Adipose tissue (tissue), 3 donors: ENCODE data around the gene NETO2. TPM values are rescaled to one million over a fixed set of nuclear protein-coding genes. Genes with fewer than 3 reads are reported as not detected.
"Not testable (repeated sequence)": the region's sequence is repeated elsewhere in the genome, so short reads cannot be mapped to it uniquely, and the experiment has no call there.

ENCODE experiments used
- H3K27ac ChIP-seq: one replicate; pipeline ENCODE4 v1.5.1; 2013; ENCODE audit warnings: low read depth, low read length
- WGBS, 3 donors: extraction: QIAGEN DNeasy Blood & Tissue Kit; methylation state at CpG; one replicate each; pipeline ENCODE4 v1.1.7; 2013; 5-methylcytosine and 5-hydroxymethylcytosine counted together
- polyA plus RNA-seq, 3 donors: library from polyadenylated mRNA; stranded (reverse); fragments of 200-250 nt; gene quantifications; one replicate each; pipeline ENCODE4 v1.2.3, GENCODE V29; 2013
- donor health status: healthy with polysubstance abuse.
- donor health status: Bipolar disorder and iron deficiency.
- donor health status: healthy.

The NETO2 gene
- polyA plus RNA-seq, 3 donors: 1.1 to 3.0 (median 1.4) TPM

DNA sequence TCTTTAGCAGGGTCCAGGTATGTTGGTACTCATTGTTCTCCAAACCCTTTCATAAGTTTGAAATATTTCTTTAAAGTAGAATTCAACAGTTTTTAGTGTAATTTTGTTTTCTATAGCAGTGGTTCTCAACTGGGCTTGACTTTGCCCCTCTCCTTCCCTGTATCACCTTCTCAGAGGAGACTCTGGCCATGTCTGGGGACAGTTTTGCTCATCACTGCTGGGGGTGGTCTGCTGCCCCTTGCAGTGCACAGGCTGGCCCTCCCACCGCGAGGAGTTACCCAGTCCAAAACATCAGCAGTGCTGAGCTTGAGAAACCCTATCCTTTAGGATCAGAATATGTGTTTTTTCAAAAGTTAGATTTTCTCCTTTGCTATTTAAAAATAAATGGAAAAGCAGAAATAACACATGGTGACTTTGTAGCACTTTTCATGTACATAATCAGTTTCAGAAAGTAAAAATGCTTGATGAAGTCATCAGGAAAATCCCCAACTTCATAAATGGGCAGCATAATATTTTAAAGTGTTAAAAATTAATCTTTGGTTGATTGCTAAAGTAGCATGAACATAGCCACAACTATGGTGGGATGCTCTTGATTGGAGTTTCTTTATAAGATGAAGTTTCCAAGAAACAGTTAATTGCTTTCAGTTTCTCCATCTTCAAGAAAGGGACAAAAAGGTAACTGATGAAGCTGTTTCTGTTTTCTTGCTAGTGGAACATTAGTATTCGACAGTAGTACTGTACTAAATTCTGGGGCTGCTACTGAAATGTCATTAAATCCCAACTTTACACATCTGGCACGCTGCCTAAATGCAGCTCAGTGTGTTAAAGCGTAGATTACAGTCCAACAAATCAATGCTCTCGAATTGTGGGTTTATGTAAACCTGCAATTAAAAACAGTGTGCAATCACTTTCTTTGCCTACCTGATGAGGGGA, 70.3 kb downstream of the NETO2 start:
- 49 to 79% (median 66%) methylated on average over 6 of the region's 6 CpGs for WGBS, 3 donors
- no peak overlapping the region for H3K27ac ChIP-seq

DNA sequence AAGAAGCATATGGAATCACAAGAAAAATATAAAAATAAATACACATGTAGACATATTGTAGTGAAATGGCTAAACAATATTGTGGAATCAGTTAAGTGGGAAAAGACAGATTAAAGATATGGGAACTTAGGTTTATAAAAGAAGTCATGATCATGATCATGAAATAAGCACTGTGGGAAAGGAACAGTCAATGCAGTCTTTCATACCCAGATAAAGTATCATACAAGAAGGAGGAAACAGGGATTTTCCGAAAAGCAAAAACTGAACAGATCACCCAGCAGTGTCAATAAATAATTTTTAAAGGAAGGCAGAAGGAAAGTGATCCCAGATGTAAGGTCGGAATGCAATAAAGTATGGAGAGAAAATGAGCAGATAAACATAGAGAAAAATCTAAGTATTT, 71.6 kb downstream of the NETO2 start:
- no peak overlapping the region for H3K27ac ChIP-seq
- 85 to 92% (median 88%) methylated on average over 2 of the region's 2 CpGs for WGBS, 3 donors

DNA sequence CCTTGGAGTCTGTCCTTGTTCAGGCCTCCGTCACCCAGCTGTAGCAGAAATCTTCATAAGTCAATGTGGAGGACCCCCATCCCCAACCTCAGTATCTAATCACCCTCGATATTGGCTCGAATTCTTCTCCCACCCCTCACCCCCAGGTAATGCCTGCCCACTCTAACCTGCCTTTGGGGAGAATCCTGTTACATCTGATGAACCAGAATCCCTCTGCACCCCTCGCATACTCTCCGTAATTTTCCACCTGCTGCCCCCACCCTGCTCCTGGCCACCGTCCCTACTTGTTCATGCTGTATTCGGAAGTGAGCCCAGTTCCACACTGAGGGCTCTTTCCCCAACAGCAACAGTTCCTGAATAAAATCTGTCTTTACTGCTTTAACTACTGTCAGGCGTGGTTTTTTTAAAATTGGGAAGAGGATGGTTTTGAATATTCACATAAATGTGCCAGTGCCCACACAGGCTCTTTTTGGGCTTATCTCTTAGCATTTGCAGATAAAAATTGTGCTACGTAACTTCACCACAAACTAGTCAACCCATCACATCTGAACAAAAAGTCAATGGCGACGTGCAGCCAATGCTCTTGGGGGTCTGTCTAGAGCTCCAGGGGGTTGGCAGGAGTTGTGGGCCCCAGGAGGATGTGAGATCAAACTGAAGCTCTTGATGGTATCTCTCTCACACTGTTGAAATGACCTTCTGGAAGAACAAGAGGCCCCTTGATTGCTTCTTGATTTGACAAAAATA, 73.7 kb downstream of the NETO2 start:
- WGBS, 3 donors: 87 to 92% (median 90%) methylated on average over 11 of the region's 11 CpGs
- no peak overlapping the region for H3K27ac ChIP-seq

DNA sequence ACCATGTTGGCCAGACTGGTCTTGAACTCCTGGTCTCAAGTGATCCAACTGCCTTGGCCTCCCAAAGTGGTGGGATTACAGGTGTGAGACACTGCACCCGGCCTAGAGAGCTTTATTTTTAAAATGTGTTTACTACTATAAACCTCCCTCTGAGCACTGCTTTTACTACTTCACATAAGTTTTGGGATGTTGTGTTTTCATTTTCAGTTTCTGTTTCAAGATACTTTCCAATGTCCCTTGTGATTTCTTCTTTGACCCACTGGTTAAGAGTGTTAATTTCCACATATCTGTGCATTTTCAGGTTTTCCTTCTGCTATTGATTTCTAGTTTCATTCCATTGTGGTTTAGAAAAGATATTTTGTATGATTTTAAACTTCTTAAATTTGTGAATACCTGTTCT, 74.4 kb downstream of the NETO2 start:
- 62 to 78% (median 76%) methylated on average over 1 of the region's 1 CpG for WGBS, 3 donors
- no peak overlapping the region for H3K27ac ChIP-seq

DNA sequence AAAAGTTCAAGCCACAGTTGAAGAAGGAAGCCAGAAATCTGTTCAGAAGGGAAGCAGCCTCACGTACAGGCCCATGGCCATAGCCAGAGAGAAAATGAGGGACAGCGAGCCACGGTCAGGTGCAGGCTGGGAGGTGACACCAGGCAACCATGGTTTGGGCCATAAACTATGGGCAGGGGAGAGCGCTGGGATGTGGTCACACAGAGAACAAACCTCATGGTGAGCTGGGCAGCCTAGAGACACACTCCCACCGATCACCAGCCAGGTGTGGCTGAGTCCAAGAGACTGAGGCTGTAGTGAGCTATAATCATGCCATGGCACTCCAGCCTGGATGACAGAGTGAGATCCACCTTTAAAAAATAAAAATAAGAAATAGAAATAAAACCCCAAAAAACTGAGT, 76.5 kb downstream of the NETO2 start:
- WGBS, 3 donors: 81 to 95% (median 92%) methylated on average over 5 of the region's 5 CpGs
- no peak overlapping the region for H3K27ac ChIP-seq

DNA sequence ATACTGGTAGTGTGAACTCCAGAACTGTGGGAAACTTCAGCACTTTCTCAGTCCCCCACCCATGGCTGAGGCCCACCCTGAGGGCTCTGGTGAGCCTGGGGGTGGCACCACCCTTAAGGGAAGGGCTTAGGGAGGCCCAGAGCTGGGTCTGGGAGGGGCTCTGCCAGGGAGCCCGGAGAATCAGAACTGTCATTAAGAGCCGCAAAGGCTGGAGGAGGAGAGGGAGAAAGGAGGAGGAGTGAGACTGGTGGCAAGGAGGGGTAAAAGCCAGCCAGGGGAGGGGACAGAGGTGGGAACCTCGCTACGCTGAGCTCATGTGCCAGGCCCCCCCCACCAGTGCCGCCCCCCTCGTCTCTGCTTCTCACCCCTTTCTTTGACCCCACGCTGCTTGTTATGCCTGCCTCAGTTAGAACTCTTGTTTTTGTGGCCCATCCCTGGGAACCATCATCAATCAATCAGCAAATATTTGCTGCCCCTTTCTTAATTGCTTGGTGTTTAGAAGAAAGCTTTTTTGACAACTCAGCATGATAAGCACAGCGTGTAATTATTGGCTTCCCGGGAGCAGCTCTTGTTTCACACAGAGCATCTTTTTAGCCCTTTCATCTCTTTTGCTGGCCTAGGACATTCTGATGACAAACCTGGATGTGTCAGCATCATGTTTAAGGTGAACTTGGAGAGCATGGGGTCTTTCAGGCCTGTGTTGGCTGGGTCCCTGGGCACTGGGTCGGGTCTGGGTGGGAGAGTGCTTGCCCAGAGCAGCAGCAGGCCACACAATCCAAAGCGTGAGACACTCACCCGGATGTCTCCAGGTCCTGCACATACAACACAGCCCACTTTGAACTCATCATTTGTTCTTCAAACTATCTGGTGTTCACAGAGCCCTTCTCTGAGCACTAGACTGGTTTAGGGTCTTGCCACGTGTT, 77.7 kb downstream of the NETO2 start:
- no peak overlapping the region for H3K27ac ChIP-seq

DNA sequence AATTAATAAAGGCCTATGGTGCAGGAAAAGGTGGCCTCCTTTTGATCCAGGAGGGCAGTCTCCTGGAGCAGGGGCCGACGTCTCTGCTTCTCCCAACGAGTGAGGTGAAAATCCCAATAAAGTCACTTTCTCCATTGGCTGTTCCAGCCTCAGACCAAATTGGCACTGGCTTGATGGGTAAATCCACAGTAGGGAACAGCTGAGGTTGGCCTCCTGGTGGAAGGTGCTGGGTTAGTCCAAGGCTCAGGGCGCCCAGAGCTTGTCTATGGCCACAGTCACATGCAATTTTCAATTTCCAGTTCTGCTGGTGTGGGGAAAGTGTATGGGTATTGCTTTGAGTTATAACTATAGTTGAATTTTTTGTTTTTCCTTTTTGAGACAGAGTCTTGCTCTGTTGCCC, 79.0 kb downstream of the NETO2 start:
- WGBS, 3 donors: 93 to 96% (median 94%) methylated on average over 4 of the region's 4 CpGs

More for the DNA sequence above, 77.7 kb downstream of the NETO2 start:
- WGBS, 3 donors: 45 to 60% (median 56%) methylated on average over 12 to 13 of the region's 13 CpGs

DNA sequence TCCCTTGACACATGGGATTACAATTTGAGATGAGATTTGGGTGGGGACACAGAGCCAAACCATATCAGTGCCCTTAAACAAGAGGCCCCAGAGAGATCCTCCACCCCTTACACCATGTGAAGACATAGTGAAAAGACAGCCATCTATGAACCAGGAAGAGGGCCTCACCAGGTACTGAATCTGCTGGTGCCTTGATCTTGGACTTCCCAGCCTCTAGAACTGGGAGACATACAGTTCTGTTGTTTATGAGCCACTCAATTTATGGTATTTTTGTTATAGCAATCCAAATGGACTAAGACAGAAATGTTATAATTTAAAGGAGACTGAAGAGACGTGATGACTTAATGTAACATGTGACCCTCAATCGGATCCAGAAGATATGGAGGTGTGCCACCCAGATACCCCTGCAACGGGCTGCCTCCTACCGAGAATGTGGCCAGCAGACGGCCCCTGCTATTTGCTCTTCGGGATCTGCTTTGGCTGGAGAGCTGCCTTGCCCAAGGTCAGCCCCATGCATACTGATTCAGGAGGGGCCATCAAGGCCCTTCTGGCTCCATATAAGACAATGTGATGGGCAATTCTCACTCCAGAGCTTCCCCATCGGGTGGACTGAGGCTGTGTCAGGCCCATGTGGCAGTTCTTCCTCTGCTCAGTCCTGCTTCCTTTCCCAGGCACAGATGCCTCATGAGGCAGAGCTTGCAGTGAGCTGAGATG, 80.6 kb downstream of the NETO2 start:
- 82 to 92% (median 92%) methylated on average over 7 of the region's 7 CpGs for WGBS, 3 donors
- no peak overlapping the region for H3K27ac ChIP-seq

More for the DNA sequence above, 79.0 kb downstream of the NETO2 start:
- H3K27ac ChIP-seq: no peak overlapping the region

DNA sequence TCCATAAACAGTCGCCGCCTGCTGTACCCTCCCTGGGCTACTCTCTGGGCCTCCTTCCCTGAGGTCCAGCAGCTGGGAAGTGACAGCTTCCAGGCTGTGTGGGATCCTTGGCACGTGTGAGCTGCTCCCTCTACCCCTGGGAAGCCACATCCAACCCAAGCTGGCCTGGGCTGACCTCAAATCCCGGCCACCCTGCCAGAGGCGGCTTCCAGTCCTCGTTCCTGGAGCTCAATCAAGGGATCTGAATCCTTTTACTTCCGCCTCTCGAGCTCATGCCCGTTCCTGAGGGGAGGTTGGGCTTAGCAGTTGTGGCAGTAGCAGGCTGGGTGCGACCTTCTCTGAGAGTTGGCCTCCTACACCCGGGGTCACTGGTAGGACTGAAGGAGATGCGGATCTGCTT, 82.5 kb downstream of the NETO2 start:
- 80 to 90% (median 83%) methylated on average over 12 of the region's 12 CpGs for WGBS, 3 donors
- no peak overlapping the region for H3K27ac ChIP-seq

DNA sequence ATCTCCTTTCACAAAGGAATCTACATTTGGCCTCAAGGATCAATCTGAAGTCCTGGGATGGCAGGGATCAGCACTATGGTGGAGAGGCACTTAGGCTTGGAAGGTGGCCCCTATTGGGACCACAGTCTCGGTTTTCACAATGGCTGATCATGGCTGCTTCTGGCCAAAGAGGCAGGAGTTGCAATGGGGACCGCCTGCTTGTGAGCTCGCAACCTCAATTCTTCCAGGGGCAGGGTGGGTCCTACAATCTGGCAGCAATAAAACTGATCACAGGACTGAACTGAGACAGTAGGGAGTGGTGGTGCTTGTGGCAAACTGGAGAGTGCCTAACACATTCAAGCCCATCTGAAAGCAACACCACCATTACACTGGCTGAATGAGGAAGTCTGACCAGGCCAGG, 83.1 kb downstream of the NETO2 start:
- WGBS, 3 donors: 90 to 93% (median 91%) methylated on average over 3 of the region's 3 CpGs

DNA sequence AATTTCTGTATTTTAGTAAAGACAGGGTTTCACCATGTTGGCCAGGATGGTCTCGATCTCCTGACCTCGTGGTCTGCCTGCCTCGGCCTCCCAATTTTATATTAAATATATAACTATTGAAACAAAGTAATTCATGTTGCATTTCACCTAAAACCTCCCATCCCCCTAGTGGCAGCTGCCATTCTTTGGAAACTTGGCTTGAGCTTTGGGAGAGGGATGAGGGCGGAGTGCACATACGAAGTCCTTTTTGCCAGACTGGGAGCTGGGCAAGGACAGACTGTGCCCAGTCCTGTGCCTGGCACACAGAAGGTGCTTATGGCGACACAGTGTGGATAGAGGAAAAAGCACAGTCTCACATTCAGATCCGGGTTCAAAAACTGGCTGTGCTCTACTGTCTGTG, 83.8 kb downstream of the NETO2 start:
- H3K27ac ChIP-seq: no peak overlapping the region
- WGBS, 3 donors: 86 to 88% (median 87%) methylated on average over 7 of the region's 7 CpGs

More for the DNA sequence above, 83.1 kb downstream of the NETO2 start:
- H3K27ac ChIP-seq: no peak overlapping the region

DNA sequence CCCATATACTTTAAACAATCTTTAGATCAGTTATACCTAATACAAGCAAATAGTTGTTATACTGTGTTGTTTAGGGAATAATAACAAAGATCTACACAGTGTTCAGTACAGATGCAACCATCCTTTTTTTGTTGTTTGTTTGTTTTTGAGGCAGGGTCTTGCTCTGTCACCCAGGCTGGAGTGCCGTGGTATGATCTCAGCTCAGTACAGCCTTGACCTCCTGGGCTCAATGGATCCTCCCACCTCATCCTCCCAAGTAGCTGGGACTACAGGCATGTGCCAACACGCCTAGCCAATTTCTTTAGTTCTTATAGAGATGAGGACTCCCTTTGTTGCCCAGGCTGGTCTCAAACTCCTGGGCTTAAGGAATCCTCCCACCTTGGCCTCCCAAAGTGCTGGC, 84.6 kb downstream of the NETO2 start:
- whole genome bisulfite sequencing, 3 donors: 56 to 72% (median 68%) methylated on average over 2 of the region's 2 CpGs
- not testable (repeated sequence) for H3K27ac ChIP-seq

DNA sequence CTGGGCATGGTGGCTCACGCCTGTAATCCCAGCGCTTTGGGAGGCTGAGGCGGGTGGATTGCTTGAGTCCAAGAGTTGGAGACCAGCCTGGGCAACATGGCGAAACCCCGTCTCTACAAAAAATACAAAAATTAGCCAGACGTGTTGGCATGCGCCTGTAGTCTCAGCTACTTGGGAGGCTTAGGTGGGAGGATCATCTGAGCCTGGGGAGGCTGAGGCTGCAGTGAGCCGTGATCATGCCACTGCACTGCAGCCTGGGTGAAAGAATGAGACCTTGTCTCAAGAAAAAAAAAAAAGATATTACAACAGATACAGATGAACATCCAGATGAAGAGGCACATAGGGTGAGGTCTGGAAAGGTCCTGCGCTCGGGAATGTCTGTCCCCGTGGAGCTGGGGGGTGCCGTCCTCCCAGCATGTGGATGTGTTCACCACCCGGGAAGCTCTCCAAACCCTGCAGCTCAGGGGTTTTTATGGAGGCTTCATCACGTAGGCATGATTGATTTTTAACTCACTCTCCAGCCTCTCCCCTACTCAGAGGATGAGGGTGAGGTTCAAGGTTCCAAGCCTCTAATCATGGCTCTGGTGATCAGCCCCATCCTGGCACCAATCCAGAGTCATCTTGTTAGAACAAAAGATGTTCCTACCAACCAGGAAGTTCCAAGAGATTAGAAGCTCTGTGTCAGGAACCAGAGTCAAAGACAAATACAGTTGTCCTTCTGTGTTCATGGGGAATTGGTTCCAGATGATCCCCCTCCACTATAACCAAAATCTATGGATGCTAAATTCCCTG, 85.3 kb downstream of the NETO2 start:
- 75 to 82% (median 77%) methylated on average over 14 of the region's 14 CpGs for WGBS, 3 donors
- no peak overlapping the region for H3K27ac ChIP-seq

DNA sequence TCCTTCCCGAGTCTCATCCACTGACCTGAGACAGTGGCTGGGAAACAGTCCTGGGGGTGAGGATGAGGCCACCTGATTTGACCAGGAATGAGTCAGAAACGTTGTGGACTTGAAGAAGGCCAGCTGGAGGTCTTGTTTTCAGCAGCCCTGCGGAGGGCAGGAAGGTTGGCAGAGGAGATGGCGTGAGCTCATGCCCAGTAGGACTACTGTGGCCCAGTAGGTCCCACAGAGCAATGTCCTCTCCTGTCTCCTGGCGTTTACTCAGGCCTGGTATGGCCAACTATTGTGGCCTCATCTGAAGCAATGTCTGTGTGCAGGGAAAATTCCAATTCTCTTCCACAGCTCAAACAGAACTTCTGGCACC, 86.1 kb downstream of the NETO2 start:
- no peak overlapping the region for H3K27ac ChIP-seq
- 66 to 74% (median 68%) methylated on average over 5 of the region's 5 CpGs for WGBS, 3 donors

DNA sequence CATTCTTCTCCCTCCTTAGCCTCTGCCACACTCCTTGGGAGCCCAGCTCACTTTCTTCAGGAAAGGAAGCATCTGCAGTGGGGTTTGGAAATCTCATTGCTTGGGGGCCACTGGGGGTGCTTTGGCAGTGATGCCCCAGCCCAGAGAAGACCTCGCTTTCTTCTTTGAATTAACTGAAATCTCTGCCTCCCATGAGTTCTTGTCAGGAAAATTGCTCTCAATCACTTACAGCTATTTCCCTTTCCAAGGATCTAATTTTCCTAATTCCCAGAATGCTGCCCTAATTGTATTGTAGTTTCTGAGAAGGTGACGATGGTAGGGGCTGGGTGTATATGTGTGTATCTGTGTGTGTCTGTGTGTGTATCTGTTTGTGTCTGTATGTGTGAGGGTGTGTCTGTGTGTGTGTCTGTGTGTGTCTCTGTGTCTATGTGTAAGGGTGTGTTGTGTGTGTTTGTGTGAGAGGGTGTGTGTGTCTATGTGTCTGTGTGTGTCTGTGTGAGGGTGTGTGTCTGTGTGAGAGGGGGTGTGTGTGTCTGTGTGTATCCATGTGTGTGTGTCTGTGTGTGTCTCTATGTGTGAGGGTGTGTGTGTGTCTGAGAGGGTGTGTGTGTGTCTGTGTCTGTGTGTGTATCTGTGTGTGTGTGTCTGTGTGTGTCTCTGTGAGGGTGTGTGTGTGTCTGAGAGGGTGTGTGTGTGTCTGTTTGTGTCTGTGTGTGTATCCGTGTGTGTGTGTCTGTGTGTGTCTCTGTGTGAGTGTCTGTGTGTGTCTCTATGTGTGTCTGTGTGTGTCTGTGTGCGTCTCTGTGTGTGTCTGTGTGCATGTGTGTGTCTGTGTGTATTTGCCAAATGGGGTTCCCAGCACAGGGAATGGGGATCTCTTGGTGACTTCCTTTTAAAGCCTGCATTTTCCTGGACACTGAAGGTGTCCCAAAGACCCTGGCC, 86.8 kb downstream of the NETO2 start:
- 79 to 83% (median 81%) methylated on average over 4 of the region's 4 CpGs for WGBS, 3 donors
- no peak overlapping the region for H3K27ac ChIP-seq

DNA sequence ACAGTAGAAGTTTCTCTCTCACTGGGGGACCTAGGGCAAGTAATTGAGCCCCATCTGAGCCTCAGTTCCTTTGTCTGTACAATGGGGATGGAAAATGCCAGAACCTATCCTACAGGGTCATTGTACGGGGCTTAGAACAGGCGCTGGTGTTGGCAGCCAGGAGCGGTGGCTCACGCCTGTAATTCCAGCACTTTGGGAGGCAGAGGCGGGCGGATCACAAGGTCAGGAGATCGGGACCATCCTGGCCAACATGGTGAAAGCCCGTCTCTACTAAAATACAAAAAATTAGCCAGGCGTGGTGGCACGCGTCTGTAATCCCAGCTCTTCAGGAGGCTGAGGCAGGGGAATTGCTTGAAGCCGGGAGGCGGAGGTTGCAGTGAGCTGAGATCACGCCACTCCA, 87.7 kb downstream of the NETO2 start:
- H3K27ac ChIP-seq: not testable (repeated sequence)
- 88 to 92% (median 89%) methylated on average over 14 of the region's 14 CpGs for WGBS, 3 donors
